ENCODE data around the gene INO80B. TPM values are rescaled to one million over a fixed set of nuclear protein-coding genes. Genes with fewer than 3 reads are reported as not detected.

The INO80B gene
- total RNA-seq, 1 donor from 2014 or later = 26.6 TPM

DNA sequence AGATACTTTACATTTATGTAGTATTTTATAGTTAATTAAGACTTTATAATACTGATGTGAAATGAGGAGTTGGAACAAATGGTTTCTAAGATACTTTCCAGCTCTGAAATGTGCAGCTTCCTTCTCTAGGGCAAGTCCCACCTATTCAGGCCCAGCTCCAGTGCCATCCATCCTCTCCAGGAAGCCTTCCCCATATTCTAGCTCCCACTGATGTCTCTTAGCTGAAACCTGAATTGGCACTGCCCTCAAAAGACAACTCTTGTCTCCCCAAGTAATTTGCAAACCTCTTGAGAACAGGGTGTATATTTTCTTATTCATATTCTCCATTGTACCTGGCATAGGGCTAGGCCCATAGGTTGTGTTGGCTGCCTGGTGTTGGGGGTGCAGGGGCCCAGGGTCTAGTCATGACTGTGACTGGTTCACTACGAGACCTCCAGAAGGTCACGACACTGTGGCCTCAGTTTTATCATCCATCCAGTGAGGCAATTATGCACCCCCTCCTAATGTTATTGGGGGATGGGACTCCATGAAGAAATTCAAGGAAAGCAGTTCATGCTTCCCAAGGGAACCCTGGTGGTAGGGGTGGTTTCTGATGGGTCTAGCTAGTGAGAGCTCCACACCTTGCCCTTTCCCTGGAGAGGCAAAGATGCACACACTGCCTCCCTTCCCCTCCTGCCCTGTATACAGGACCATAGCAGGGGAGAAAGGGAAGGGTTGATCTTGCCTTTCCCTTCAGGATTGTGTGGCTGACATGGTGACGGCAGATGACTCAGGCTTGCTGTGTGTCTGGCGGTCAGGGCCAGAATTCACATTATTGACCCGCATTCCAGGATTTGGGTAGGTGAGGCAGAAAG, 30.5 kb upstream of the INO80B start:
- FAIRE-seq (no peak), DNase-seq (ENCODE audit: low read depth) (peak; percentile 63)
- TF ChIP-seq, protein P1, sequence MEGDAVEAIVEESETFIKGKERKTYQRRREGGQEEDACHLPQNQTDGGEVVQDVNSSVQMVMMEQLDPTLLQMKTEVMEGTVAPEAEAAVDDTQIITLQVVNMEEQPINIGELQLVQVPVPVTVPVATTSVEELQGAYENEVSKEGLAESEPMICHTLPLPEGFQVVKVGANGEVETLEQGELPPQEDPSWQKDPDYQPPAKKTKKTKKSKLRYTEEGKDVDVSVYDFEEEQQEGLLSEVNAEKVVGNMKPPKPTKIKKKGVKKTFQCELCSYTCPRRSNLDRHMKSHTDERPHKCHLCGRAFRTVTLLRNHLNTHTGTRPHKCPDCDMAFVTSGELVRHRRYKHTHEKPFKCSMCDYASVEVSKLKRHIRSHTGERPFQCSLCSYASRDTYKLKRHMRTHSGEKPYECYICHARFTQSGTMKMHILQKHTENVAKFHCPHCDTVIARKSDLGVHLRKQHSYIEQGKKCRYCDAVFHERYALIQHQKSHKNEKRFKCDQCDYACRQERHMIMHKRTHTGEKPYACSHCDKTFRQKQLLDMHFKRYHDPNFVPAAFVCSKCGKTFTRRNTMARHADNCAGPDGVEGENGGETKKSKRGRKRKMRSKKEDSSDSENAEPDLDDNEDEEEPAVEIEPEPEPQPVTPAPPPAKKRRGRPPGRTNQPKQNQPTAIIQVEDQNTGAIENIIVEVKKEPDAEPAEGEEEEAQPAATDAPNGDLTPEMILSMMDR (IDR thresholded peaks at IDR 0.05; ENCODE audit: insufficient read depth, low read length, severe bottlenecking) = no peak
- H3K4me3 ChIP-seq (ENCODE audit: low read depth, low read length) = no peak overlapping the region
- H3K36me3 ChIP-seq (ENCODE audit: control insufficient read depth, insufficient read depth, low read length) = peaks cover 8% of the 10 kb centered on the region
- no peaks in the 10 kb centered on the region for H3K27me3 ChIP-seq (ENCODE audit: control insufficient read depth, insufficient read depth, low read length)

- no peaks in the 10 kb centered on the region for H3K27me3 ChIP-seq (ENCODE audit: control insufficient read depth, insufficient read depth, low read length)
- TF ChIP-seq, protein P1 (IDR thresholded peaks at IDR 0.05; ENCODE audit: insufficient read depth, low read length, severe bottlenecking) = no peak
- FAIRE-seq = no peak
- peaks cover 14% of the 10 kb centered on the region for H3K36me3 ChIP-seq (ENCODE audit: control insufficient read depth, insufficient read depth, low read length)
- H3K4me3 ChIP-seq (ENCODE audit: low read depth, low read length) = no peak overlapping the region
- DNase-seq (ENCODE audit: low read depth) = no peak
Observed at GRCh38 chr2:74424995-74425406, 29.9 kb upstream of the INO80B start.

DNA sequence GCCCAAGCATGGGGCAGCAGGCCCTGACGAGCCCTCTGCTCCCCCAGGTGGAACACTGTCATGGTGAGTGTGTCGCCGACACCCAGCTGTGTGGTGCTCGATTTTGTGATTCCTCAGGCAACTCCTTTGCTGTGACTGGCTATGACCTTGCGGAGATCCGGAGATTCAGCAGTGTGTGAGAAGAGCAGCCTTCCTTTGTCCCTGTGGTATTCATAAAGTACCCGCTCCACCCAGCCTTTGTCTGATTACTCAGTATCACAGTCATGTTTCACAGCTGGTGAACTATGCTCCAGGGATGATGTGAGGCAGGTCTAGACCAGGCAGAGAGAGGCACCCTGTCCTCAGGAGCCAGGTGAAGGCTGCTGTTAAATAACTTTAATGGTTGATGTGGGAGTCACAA, 29.4 kb upstream of the INO80B start:
- TF ChIP-seq, protein P1 (IDR thresholded peaks at IDR 0.05; ENCODE audit: insufficient read depth, low read length, severe bottlenecking) = no peak
- Histone ChIP-seq H3K36me3 (ENCODE audit: control insufficient read depth, insufficient read depth, low read length) (peaks cover 14% of the 10 kb centered on the region), H3K27me3 (ENCODE audit: control insufficient read depth, insufficient read depth, low read length) (no peaks in the 10 kb centered on the region), H3K4me3 (ENCODE audit: low read depth, low read length) (no peak overlapping the region)
- peak; percentile 98 for DNase-seq (ENCODE audit: low read depth)
- peak; percentile 66 for FAIRE-seq

DNA sequence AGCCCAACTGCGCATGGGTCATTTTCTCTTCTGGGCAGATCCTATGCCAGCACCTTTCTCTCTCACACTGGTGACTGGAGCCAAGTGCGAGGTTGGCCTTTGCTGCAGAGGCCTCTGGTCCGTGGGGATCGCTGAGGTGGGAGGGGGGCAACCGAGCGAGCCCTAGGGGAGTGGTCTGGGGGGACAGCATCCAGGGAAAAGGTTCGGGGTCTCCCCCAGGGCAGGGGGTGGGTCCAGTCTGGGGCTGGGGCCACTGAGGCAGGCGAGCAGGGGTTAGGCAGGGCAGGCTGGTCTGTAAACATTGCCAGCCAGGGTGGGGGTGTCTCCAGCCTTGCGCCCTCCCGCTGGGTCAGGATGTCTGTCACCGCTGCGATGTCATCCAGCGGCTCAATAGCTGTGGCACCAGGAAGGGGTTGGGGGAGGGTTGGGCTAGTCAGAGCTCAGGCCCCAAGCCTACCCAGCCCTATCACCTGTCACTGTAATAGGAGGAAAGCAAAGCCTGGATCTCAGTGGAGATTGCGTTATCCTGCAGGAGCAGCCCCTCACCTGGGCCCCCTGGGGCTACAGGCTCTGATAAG, 28.6 kb upstream of the INO80B start:
- H3K4me3 ChIP-seq (ENCODE audit: low read depth, low read length) = no peak overlapping the region
- FAIRE-seq = no peak

GRCh38 chr2:74427551-74427950, 27.3 kb upstream of the INO80B start:
- DNase-seq (ENCODE audit: low read depth) (peak; percentile 50), FAIRE-seq (no peak)
- TF ChIP-seq, protein P1 (IDR thresholded peaks at IDR 0.05; ENCODE audit: insufficient read depth, low read length, severe bottlenecking) = no peak
- Histone ChIP-seq H3K36me3 (ENCODE audit: control insufficient read depth, insufficient read depth, low read length) (peaks cover 27% of the 10 kb centered on the region), H3K4me3 (ENCODE audit: low read depth, low read length) (no peak overlapping the region), H3K27me3 (ENCODE audit: control insufficient read depth, insufficient read depth, low read length) (no peaks in the 10 kb centered on the region)

More for the DNA sequence above, 28.6 kb upstream of the INO80B start:
- peaks cover 18% of the 10 kb centered on the region for H3K36me3 ChIP-seq (ENCODE audit: control insufficient read depth, insufficient read depth, low read length)
- TF ChIP-seq, protein P1 (IDR thresholded peaks at IDR 0.05; ENCODE audit: insufficient read depth, low read length, severe bottlenecking) = no peak
- no peaks in the 10 kb centered on the region for H3K27me3 ChIP-seq (ENCODE audit: control insufficient read depth, insufficient read depth, low read length)
- no peak for DNase-seq (ENCODE audit: low read depth)
